Urinary bladder (tissue), 2 donors: ENCODE data around the gene CMIP. TPM values are rescaled to one million over a fixed set of nuclear protein-coding genes. Genes with fewer than 3 reads are reported as not detected.

Experiments used
- polyA plus RNA-seq: library from polyadenylated mRNA; stranded (reverse); fragments of 200-250 nt; gene quantifications from one replicate; pipeline ENCODE4 v1.2.3, GENCODE V29; 2013
- small RNA-seq: library from RNA; depleted of rRNA; stranded (forward); fragments of <200 nt; gene quantifications from one replicate; pipeline ENCODE3, GENCODE V24; 2014
- total RNA-seq: library from RNA; depleted of rRNA; stranded (reverse); fragments of >200 nt; gene quantifications from one replicate; pipeline ENCODE4 v1.2.3, GENCODE V29; 2014
- donor health status: healthy.

CMIP gene
- total and polyA plus RNA-seq, 2 donors: 21.7 to 29.4 TPM

Small RNAs within 50 kb of the gene (small RNA-seq; reads per million reads assigned to genes)
- not detected for gene MIR6504
- not detected for gene MIR7854

Other genes with a start within 250 kb of the CMIP start
- gene BCO1, start 206.1 kb upstream of the CMIP start, total RNA-seq: 0.11 TPM
- gene BCO1, start 206.1 kb upstream of the CMIP start, polyA plus RNA-seq: 0.25 TPM
- gene GAN, start 129.8 kb upstream of the CMIP start, total RNA-seq: 13.2 TPM
- 1.1 TPM for gene GAN, start 129.8 kb upstream of the CMIP start, polyA plus RNA-seq